Measurements from ENCODE around the gene FKBP1A. TPM values are rescaled to one million over a fixed set of nuclear protein-coding genes. Genes with fewer than 3 reads are reported as not detected.

FKBP1A gene
- total and polyA plus RNA-seq, 10 of the 15 experiments (the other 5 are each of a cell fraction or from before 2014, with no cell fraction given), result 103 to 687 (median 254) TPM

DNA sequence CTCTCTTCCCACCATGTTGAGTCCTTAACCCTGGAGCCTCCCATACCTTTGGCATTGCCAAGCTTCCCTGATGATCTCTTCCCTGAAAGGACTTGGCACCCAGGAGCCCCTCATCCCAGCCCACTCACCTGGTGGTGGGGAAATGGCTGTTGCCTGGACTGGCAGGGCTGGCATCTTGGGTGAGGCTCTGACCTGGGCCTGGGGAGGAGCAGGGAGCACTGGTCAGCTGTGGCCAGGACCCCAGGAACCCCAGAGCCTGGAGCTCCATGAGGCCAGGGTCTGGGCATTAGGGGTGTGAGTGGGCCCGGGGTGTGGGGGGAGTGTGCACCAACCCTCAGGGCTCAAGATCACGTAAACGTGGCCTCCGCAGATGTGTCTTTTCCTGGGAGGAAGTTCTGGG lies 73.4 kb downstream of the FKBP1A start:
- Histone ChIP-seq H3K4me1 (ENCODE audit: control insufficient read depth, insufficient read depth, low read length) (peaks cover 7% of the 10 kb centered on the region), H3K36me3 (ENCODE audit: control insufficient read depth in 2 of 2, insufficient read depth in 2 of 2, low read length in 1 of 2) (no peaks in the 10 kb centered on the region), H3K4me3 (no peak overlapping the region), H3K79me2 (ENCODE audit: control insufficient read depth, insufficient read depth, low read length) (no peaks in the 10 kb centered on the region), H3K27ac (ENCODE audit: control insufficient read depth, insufficient read depth) (no peak overlapping the region), H3K27me3 (replicated peaks in 1 of 2; ENCODE audit: control insufficient read depth in 2 of 2, insufficient read depth in 2 of 2, low read length in 1 of 2) (no peaks in the 10 kb centered on the region), H2AFZ (ENCODE audit: control insufficient read depth, low read depth, low read length) (no peak overlapping the region), H3K9me3 (replicated peaks; ENCODE audit: control insufficient read depth, insufficient read depth, low read length) (no peaks in the 10 kb centered on the region; the same call in 2 of the 3 replicates), H3K9ac (ENCODE audit: control insufficient read depth, insufficient read depth, low read length) (no peak overlapping the region), H4K20me1 (ENCODE audit: control insufficient read depth, insufficient read depth) (no peaks in the 10 kb centered on the region), H3K4me2 (ENCODE audit: control insufficient read depth, insufficient read depth) (no peak overlapping the region)
- TF ChIP-seq RFX5 (IDR thresholded peaks at IDR 0.05; ENCODE audit: low read depth, low read length) (no peak), LARP7 (IDR thresholded peaks at IDR 0.05) (no peak), POLR2AphosphoS5 (IDR thresholded peaks at IDR 0.05; ENCODE audit: low read length) (no peak), BMI1 (IDR thresholded peaks at IDR 0.05; ENCODE audit: borderline replicate concordance) (no peak)
- TF ChIP-seq, protein P1, sequence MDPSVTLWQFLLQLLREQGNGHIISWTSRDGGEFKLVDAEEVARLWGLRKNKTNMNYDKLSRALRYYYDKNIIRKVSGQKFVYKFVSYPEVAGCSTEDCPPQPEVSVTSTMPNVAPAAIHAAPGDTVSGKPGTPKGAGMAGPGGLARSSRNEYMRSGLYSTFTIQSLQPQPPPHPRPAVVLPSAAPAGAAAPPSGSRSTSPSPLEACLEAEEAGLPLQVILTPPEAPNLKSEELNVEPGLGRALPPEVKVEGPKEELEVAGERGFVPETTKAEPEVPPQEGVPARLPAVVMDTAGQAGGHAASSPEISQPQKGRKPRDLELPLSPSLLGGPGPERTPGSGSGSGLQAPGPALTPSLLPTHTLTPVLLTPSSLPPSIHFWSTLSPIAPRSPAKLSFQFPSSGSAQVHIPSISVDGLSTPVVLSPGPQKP (IDR thresholded peaks at IDR 0.05; ENCODE audit: low read depth, low read length), result no peak
- POLR2A ChIA-PET, result interaction anchor here (0.6 kb wide), 1 partner anchor 72 kb away, joined by 7 read pairs; no protein-coding TSS in a partner anchor
- RAD21 ChIA-PET (ENCODE audit: unreplicated experiment), result no interaction called here
- SMC1A ChIA-PET (ENCODE audit: uncharacterized antibody, unreplicated experiment), result interaction anchor here (1.0 to 1.6 kb wide), 2 partner anchors 43 to 79 kb away, joined by 3 read pairs; no protein-coding TSS in a partner anchor
- in situ Hi-C loops (cut with MboI) (no loop called here), intact Hi-C loops (cut with micrococcal nuclease; ENCODE audit: unreplicated experiment) (loop anchor here (10.0 kb wide), 1 partner anchor 455 kb away; no protein-coding TSS in a partner anchor)
- CTCF ChIA-PET, result interaction anchor here (1.3 to 2.2 kb wide), 2 partner anchors 117 to 187 kb away, joined by 3 to 8 read pairs; no protein-coding TSS in a partner anchor
- WGBS (ENCODE audit: insufficient coverage, insufficient replicate concordance, low lambda C conversion rate, missing lambda C conversion rate), result 83% methylated on average over 3 of the region's 4 CpGs
- DNase-seq (ENCODE audit: low read depth, low spot score), result no peak
- no peak for FAIRE-seq
- no peak for ATAC-seq
- no TSS peak for BruUV-seq (replicated peaks)

DNA sequence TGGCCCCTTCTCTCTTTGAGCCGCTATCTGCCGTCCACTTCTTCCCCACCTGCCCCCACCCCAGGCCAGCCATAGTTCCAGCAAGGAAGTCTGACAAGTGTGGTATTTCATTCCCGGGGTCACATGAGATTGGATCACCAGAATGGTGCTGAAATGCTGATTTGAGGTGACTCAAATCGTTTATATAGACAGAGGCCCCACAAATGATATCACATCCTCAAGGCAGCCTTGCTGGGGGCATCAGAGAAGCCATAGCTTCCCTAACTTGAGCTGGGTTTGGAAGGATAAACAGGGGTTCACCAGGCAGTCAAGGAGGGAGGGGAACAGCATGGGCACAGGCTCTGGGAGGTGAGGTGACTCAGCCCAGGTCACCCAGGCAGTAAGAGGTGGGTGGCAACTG lies 73.8 kb downstream of the FKBP1A start:
- Histone ChIP-seq H3K9ac (ENCODE audit: control insufficient read depth, insufficient read depth, low read length) (no peak overlapping the region), H3K9me3 (replicated peaks; ENCODE audit: control insufficient read depth, insufficient read depth, low read length) (no peaks in the 10 kb centered on the region; the same call in 2 of the 3 replicates), H3K4me1 (ENCODE audit: control insufficient read depth, insufficient read depth, low read length) (peaks cover 6% of the 10 kb centered on the region; the same call in 1 of the 2 replicates), H3K36me3 (ENCODE audit: control insufficient read depth in 2 of 2, insufficient read depth in 2 of 2, low read length in 1 of 2) (no peaks in the 10 kb centered on the region), H3K27me3 (replicated peaks in 1 of 2; ENCODE audit: control insufficient read depth in 2 of 2, insufficient read depth in 2 of 2, low read length in 1 of 2) (no peaks in the 10 kb centered on the region), H2AFZ (ENCODE audit: control insufficient read depth, low read depth, low read length) (no peak overlapping the region), H3K4me2 (ENCODE audit: control insufficient read depth, insufficient read depth) (no peak overlapping the region), H3K4me3 (no peak overlapping the region), H3K79me2 (ENCODE audit: control insufficient read depth, insufficient read depth, low read length) (no peaks in the 10 kb centered on the region), H4K20me1 (ENCODE audit: control insufficient read depth, insufficient read depth) (no peaks in the 10 kb centered on the region), H3K27ac (ENCODE audit: control insufficient read depth, insufficient read depth) (no peak overlapping the region)
- SMC1A ChIA-PET (ENCODE audit: uncharacterized antibody, unreplicated experiment), result interaction anchor here (1.0 to 1.6 kb wide), 2 partner anchors 43 to 79 kb away, joined by 3 read pairs; no protein-coding TSS in a partner anchor
- 58% methylated on average over 4 of the region's 4 CpGs for WGBS (ENCODE audit: insufficient coverage, insufficient replicate concordance, low lambda C conversion rate, missing lambda C conversion rate)
- FAIRE-seq, result no peak
- ATAC-seq, result no peak
- POLR2A ChIA-PET, result interaction anchor here (0.6 kb wide), 1 partner anchor 72 kb away, joined by 7 read pairs; no protein-coding TSS in a partner anchor
- BruUV-seq (replicated peaks), result no TSS peak
- CTCF ChIA-PET, result interaction anchor here (1.3 to 2.2 kb wide), 2 partner anchors 118 to 188 kb away, joined by 3 to 8 read pairs; no protein-coding TSS in a partner anchor
- RAD21 ChIA-PET (ENCODE audit: unreplicated experiment), result no interaction called here
- in situ Hi-C loops (cut with MboI), result no loop called here
- DNase-seq (ENCODE audit: low read depth, low spot score), result no peak
- intact Hi-C loops (cut with micrococcal nuclease; ENCODE audit: unreplicated experiment), result loop anchor here (10.0 kb wide), 1 partner anchor 456 kb away; no protein-coding TSS in a partner anchor
- TF ChIP-seq POLR2A (IDR thresholded peaks at IDR 0.05; ENCODE audit: low read depth, low read length), result no peak
- TF ChIP-seq FOXK2 (IDR thresholded peaks at IDR 0.05), result no peak
- no peak for TF ChIP-seq DPF2 (IDR thresholded peaks at IDR 0.05)
- TF ChIP-seq, protein P2, sequence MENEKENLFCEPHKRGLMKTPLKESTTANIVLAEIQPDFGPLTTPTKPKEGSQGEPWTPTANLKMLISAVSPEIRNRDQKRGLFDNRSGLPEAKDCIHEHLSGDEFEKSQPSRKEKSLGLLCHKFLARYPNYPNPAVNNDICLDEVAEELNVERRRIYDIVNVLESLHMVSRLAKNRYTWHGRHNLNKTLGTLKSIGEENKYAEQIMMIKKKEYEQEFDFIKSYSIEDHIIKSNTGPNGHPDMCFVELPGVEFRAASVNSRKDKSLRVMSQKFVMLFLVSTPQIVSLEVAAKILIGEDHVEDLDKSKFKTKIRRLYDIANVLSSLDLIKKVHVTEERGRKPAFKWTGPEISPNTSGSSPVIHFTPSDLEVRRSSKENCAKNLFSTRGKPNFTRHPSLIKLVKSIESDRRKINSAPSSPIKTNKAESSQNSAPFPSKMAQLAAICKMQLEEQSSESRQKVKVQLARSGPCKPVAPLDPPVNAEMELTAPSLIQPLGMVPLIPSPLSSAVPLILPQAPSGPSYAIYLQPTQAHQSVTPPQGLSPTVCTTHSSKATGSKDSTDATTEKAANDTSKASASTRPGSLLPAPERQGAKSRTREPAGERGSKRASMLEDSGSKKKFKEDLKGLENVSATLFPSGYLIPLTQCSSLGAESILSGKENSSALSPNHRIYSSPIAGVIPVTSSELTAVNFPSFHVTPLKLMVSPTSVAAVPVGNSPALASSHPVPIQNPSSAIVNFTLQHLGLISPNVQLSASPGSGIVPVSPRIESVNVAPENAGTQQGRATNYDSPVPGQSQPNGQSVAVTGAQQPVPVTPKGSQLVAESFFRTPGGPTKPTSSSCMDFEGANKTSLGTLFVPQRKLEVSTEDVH (IDR thresholded peaks at IDR 0.05; ENCODE audit: low read depth, partially characterized antibody), result no peak
- TF ChIP-seq, protein P3, sequence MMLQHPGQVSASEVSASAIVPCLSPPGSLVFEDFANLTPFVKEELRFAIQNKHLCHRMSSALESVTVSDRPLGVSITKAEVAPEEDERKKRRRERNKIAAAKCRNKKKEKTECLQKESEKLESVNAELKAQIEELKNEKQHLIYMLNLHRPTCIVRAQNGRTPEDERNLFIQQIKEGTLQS (IDR thresholded peaks at IDR 0.05; ENCODE audit: borderline replicate concordance, extremely low read depth, low read depth, low read length), result no peak

All from GM12878 (cell line).